HS-27A (cell line): ENCODE results near the gene BDH2.

Experiments
- DNase-seq: peaks from one replicate; pipeline ENCODE4 v3.0.0-alpha.2; 2012; ENCODE audit warnings: low read depth, missing footprints

The BDH2 gene

DNA sequence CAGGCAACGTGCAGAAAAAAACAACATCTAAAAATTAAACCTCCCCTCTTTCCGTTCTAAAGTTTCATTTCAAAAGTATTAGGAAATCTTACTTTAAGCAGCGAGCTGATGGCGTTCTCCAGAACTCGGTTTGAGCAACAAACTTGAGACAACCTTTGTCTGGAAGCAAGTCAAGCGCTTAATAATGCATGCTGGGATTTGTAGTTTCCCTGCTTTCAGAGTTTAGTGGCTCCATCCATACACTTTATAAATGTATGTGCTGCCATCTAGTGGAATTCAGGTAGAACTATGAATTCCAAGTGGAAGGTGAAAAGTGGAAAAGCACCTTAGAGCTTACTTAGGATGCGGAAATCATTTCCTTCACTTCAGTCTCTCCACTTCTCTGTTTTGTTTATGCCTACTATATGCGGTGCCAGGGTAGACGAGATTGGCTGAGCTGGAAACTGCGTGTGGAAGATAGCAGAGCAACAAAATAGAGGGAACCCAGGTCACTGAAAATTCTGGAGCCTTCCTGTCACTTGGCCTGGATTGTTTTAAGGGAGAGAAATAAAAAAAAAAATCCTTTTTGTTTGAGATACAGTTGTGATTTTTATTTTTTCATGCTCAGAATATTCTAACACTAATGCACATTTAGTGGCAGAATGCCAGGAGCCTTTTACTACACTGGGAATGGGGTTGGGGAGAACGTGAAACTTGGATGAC lies at the start of gene BDH2:
Gene BDH2, minus strand, starts transcription at position 144 of the 702 bp plus-strand sequence. CDS start 3,580 bp downstream, outside the sequence.
- peak; percentile 74 for DNase-seq

DNA sequence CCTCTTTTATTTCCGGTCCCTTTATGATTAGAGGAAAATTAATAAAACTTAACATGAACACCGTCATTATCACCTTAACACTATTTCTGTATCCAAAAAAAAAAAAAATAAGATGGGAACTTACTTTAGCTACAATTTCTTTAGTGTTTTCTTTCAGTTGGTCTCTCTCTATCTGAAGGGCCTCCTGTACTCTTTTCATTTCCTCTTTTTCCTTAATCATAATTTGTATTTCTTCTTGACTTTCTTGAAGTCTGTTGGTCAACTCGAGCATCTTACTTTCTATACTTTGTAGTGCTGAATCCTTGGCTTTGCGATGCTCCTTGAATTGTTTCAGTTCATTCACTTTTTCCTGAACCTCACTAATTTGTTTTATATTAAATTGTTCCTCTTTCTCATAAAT lies 45.3 kb upstream of the BDH2 start:
- no peak for DNase-seq

DNA sequence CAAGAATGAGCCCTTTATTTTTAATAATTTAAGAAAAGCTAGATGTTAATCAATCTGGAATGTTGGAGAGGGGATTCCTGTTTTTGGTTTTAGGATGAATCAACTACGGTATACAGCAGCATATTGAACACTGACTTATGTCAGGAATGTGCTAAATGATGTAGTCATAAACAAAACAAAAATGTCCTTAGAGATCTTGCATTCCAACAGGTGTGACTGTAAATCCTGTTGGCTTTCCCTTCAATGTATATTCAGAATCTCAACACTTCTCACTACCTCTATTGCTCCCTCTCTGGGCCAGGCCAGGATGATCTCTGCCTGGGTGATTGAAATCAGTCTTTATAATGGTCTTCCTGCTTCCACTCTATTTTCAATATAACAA lies 37.8 kb upstream of the BDH2 start:
- DNase-seq: peak; percentile 62

DNA sequence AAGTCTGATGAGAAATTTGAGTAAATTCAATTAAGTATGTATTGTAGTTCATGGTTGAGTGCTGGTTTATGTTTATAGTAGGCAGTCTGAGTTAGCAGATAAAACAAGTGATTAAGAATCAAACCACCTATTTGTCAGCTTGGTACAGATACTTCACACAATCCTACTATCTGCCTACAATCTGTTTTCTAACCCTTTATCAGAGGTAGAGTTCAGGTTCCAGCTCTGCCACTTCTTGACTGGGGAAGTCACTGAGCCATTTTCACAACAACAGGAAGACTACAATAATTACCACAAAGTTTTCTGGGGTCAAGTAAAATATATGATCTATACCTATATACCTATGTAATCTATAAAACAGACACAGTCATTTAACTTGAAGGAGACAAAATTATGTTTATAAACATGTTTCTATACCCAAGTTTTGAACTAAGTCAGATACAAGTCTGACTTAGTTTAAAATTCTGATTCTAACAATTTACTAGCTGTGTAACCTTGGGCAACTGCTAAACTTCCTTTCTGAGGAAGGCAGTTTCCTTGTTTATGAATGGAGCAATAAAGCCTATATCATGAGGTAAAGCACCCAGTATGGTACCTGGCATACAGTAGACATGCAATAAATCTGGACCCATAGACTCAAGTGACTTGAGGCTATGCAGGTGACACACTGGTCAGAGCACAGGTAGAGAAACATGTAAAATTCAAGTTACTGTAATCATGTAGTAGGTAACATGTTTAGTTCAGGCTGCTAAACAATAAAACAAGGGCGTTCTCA lies 37.2 kb upstream of the BDH2 start:
- DNase-seq: no peak

DNA sequence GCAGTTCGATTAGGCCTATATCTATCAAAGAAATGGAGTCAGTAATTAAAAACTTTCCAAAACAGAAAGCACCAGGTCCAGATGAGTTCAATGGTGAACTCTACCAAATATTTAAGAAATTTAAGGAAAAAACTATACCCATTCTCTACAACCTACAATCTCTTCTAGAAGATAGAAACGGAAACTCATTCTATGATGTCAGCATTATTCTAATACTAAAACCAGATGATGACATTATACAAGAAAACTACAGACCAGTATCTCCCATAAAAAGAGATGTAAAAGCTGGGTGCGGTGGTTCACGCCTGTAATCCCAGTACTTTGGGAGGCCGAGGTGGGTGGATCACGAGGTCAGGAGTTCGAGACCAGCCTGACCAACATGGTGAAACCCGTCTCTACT lies 29.5 kb upstream of the BDH2 start:
- DNase-seq: no peak

DNA sequence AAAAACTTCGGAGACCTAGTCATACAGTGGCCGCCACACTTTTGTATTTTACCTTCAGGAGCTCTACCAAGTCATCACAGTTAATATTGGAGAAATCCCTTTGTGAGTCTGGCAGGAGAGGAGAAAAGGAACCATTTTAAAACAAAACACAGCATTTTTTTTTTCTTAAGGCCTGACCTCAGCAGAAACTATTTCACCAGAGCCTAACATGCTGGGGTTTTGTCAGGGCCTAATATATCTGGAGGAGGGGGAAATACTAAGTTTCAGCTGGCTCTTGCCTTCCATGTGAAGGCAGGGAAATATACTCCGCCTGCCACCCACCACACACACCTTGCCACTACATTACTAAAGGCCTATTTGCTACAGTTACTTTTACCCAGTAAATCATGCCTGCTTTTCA lies 26.5 kb upstream of the BDH2 start:
- DNase-seq: no peak

DNA sequence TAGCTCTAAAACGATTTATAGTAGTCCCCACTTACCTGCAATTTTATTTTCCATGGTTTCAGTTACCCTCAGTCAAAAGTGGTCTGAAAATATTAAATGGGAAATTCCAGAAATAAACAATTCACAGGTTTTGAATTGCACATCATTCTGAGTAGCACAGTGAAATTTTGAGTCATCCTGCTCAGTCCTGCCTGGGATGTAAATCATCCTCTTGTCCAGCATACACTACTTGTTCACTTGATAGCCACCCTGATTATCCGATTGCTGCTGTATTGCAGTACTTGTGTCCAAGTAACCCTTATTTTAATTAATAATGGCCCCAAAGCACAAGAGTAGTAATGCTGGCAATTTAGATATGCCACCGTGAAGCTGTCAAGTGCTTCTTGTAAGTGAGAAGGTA lies 23.5 kb upstream of the BDH2 start:
- DNase-seq: no peak

DNA sequence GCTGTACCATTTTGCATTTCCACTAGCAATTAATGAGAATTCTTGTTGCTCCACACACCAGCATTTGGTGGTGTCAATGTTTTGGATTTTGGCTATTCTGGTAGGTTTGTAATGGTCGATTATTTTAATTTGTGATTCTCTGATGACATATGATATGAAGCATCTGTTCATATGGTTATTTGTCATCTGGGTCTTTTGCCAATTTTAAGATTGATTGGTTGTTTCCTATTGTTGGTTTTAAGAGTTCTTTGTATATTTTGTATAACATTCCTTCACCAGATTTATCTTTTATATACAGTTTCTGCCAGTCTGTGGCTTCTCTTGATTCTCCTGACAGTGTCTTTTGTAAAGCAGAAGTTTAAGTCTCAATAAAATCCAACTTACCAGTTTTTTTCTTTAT lies 18.5 kb upstream of the BDH2 start:
- DNase-seq: no peak

DNA sequence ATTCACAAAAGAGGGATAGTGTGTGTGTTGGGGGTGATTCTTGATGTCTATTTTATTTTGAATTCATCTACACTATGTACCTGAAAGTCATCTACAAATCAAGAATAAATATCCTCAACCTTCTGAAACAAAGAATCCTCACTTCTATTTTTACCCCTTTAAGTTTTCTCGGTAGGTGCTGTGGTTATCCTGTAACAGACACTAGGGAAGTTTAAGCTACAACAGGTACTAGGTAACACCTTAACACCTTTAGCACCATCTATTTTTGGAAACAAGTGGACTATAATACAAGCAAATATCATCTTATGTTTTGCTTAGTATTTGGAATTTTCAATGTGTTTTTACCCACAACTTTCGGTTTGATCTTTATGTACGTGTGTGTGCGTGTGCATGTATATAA lies 12.0 kb upstream of the BDH2 start:
- DNase-seq: no peak

DNA sequence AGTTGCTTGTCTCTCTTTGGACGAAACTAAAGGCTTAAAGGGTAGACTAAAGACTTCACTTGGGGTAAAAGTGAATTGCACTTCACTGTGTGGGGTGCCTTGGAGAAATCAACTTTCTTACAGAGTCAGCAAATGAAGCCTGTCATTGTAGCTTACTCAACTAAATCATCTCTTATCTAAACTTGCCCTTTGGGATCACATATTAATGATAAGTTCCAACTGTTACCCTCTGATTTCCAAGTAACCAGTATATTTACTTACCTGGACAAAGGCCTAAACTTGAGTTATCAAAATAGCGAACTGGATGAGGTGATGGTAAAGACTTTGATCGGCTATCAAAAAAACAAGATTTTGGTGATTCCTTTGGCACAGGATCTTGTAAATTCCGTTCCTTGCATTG lies 8.9 kb upstream of the BDH2 start:
- DNase-seq: no peak

DNA sequence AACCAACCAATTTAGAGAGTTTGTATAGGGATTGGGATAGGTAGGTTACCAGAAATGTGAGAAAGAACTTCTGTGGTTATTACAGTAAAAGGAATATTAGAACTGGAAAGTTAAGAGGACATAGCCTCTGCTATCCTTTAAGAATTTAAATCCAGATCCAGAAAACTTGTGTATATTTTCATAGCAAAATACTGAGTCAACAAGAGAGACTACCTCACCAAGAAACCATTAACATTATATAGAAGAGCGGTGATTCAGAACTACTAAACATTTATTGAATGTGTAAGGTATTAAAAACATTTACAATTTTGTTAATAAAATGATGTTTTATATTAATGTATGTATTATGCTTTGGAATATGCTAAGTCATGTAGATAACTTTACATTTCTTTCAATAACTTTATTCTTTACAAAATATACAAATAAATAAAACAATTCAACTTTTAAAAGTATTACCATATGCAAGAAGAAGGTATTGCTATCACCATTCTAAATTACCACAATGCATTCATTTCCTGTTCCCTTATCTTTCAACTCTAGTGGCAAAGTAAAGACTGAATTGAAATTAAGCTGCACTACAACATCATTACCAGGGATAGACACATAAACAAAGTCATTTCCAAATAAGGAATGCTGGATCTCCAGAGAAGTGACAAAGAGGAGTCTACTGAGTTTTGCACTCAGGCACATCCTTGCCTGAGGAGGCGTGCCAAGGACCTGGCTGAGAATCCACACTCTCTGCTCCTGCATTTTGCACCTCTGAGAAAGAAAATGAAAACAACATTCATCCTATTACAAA lies 6.1 kb upstream of the BDH2 start:
- DNase-seq: no peak

DNA sequence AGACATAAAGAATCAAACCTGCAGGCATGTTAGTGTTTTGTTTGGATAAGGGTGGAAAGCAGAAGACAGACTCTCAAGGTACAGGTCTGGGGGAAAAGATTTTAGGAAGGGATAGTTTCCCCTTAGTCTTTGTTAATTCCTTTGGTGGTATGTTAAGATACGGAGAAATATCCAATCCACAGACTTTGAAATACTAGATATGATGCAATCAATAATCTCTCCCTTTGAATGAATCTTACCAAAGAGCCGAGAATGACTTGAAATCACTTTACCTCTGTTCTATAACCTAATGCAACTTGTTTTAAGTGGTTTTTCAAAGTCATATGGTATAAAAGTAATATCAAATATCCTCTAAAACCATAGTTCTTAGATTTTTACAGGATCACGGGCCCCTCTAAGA lies 5.3 kb upstream of the BDH2 start:
- no peak for DNase-seq

DNA sequence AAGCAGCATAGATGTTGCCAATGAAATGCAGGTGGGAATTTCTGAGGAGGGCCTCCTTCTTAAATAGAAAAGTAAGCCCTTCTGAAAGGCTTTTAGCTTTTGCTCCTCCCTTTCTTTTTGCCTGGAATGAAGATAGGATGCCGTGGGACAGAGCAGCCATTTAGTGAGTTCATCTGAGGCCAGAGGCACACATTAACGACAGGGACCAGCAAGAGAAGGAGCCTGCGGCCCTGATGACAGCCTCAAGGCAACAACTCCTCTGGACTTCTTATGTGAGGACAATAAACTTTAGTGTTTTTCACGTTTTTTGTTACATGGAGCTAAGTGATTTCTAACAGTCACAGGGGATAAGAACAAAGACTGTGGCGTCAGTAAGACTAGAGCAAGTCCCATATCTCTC lies 1.1 kb upstream of the BDH2 start:
- DNase-seq: no peak

DNA sequence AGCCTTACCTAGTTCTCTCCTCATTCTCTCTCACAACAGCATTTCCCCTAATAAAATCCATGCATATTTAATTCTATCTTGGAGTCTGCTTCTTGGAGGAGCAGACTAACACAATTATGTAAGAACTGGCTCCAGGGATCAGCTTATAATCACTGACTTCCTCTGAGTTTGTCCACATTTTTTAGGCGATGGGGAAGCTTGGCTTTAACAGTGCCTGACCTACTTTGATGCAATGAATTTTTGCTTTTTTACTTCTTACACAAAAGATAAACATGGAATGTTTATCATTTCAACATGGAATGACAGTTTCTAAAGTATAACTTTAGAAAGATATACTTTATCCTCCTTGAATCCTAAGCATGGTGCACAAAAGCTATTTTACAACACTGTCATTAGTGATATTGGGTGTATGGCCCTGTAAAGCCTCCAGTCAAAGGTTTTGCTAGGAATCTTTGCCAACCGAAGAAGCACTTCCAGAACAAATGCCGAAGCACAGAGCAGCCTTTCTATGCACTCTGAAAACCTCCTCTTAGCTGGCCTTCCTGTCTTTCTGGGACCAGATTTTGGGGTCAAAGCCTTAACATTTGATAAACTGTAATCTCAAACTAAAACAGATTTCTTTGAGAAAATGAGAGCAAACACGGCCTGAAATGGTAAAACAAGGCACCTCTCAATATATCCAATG lies 736 bp downstream of the BDH2 start:
- DNase-seq: no peak

DNA sequence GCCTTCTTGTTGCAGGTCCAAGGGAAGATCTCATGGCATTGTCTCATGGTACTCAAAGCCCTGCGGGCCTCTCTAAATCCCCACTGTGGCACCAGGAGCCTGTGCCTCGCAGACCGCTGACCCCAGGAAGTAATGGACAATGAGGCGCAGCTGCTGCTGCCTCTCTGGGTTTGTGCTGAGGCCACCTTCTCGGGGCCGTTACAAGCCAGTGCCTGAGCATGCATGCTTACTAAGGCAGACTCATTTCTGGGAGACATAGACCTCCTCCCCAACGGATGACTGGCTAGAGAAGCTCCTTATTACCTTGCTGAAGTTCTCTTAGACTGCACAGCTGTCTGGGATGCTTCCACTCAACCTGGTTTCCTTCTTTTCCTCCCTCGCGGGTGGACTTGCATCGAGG lies 1.3 kb downstream of the BDH2 start:
- no peak for DNase-seq

DNA sequence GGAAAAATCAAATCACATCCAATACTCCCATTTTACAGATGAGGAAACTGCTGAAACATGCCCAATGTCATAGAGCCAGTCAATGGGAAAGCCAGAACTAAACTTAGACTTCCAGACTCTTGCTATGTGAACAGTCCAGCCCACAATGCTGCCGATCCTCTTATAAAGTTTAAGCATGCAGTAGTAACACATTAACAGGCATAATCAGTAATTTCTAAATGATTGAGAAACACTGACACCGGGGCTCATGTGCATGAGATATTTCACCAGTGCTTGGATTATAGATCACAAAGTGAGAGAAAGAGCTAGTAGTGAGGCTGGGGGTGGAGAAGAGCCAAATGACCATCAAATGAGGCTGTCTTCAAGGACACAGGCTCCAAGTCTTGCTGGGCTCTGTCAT lies 2.5 kb downstream of the BDH2 start:
- DNase-seq: no peak

DNA sequence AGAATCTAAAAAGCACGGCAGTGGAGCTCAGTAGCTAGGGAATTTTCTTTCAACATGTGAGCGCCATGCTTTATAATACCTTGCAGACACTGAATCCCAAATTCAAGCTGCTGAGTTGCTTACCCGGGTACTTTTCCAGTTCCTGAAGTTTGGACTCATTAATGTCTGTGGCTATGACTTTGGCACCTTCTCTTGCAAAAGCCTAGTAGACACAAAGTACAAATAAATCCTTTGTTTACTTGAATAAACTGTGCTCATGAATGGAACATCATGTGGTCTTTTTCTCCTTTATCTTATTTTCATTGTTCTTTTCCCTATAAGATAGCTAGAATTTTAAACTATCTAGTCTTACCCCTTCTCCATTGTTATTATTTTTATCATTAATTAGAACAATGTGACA lies 4.6 kb downstream of the BDH2 start:
- DNase-seq: no peak

DNA sequence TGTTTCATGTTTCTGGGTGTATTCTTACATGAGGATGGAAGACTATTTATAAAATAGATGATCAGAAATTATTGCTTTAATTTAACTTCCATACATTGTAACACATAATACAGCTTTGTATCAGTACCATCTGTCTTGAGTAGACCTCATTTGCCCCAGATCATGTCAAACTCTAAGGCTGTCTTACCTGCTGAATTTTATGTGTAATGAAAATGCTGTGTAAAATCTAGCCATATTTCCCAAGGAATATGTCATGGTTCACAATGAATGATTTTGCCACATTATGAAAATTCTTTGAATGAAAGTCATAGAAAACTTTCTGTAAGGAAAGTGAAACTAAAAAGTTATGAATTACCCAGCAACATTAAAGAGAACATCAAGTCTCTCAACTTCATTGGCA lies 7.4 kb downstream of the BDH2 start:
- no peak for DNase-seq

DNA sequence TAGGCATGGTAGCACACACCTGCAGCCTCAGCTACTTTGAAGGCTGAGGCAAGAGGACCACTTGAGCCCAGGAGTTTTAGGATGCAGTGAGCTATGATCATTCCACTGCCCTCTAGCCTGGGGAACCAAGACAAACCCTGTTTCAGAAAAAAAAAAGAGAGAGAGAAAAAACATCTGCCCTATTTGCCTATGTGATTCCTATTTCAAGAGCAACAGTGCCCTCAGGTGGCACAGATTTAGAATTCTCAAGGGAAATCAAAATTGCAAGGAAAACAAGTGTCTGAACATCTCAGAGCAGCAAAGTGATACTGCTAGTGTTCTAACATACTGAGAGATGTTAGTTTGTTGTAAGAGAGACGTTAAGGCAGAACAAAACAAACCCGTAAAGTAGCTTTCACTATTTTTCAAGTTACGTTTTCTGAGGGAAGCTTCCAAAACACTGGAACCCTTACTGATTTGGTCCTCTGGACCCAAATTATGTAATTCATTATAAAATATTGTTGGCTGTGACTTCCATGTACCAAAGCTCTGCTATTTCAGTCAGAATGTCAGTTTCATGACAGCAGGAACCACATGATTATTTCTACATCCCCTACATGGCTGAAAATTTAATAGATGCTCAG lies 7.9 kb downstream of the BDH2 start:
- no peak for DNase-seq

DNA sequence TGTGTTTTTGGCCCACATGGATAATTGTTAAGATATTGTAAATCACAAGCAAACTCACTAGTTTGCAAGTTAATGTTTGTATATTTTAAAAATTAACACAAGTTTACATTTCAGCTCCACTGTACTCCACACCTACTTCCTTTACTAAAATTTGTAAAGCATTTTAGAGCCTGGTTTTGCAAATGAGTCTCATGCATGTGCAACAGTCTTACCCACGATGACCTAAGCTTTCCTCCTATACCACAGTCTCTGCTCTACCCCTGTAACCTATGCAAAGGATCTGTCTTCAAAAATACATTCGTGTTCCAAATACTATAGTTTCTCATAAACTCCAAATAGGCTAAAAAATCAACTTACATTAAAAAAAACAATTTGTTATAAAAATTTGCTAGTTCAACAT lies 10.2 kb downstream of the BDH2 start:
- DNase-seq: no peak

DNA sequence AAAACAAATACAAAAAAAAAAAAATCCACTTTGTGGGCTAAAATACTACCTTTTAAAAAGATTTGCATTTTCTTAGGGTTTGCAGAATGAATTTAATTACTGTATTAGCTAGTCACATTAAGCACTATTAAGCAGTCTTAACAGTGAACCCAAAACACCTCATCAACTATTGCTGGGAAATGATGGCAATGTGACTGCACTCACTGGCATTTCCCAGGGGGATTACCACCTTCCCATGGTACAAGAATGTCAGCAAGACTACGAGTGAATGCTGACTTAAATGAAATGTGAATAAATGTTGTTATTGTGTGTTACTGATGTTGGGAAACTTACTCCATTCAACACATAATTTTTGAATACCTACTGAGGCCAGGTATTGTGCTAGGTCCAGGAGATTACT lies 13.1 kb downstream of the BDH2 start:
- no peak for DNase-seq
